Measurements from ENCODE around the gene TBX3.

TBX3 gene

DNA sequence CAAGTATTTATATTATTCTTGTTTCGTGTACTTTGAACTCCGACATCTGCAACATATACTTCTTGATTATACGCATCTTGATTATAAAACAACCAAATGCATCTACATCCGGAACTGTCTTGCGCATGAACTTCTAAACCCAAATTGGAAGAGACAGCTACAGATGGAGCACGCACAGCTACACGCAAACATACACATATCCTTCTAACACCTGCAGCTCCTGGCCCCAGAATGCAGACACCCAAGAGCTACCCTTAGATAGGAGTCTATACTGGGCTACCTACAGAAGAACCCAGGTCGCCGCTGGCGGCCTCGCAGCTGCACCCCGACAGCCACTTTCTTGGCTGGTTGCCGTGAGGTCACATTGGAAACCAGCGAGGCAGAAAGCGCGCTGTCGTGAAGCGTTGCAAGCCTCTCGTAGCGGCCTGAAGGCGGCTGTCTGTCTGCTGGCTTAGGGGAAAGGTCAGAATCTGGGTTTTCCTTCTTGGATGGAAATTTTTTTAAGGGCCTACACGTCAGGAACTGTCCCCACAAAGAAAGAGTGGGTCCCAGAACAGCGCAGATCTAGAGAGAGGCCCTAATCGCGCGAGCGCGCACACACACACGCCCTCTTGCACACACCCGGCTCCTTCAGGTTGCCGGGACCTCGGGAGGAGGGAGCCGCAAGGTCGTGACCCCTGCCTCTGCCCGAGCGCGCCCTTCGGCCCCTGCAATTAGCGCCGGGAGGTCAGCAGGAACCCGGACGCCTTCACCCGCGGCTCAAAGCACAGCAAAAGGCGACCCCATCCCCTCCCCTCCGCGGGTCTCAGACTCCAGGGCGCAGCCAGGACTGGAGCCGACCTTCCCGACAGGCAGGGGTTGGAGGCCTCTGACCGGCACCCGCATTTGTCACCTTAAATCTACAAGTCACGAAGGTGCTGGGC lies 17.0 kb downstream of the TBX3 start:
- DNase-seq, result no peak

DNA sequence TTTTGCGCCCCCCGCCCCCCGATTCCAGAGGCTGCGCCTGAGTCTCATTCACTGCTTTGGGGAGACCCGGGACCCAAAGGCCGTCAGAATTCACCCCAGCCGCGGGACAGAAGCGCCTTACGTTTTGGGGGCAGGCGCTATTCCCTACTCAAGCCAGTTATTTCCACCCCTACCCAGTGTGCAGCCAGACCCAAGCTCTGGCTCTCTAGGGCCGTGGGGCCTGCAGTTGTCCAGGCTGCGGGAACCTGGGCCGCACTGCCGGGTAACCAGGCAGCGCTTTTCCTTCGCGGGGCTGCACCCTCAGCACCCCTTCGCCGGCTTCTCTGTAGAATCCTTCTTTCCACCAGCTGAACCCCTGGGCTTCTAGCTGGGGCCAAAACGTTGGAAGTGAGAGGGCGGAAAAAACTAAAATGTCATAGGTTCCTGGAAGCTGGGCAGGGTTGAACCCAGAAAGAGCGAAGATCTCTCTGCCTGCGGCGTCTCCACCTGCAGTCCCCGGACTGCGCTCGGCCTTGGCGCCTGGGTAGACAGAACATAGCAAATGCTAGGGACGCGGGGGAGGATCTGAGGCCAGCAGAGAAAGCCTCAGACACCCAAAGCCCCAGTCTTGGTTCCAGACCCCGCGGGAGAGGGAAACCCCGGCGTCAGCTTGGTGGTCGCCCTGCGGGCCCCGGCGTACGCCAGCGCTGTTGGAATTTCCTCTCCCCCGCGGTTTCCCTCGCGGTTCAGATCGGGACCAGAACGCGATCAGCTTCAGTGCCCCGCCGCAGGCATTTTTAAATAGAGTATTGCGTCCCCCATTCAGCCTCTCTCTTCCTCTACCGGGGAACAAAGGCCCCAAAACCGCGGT lies 18.3 kb downstream of the TBX3 start:
- DNase-seq, result no peak

DNA sequence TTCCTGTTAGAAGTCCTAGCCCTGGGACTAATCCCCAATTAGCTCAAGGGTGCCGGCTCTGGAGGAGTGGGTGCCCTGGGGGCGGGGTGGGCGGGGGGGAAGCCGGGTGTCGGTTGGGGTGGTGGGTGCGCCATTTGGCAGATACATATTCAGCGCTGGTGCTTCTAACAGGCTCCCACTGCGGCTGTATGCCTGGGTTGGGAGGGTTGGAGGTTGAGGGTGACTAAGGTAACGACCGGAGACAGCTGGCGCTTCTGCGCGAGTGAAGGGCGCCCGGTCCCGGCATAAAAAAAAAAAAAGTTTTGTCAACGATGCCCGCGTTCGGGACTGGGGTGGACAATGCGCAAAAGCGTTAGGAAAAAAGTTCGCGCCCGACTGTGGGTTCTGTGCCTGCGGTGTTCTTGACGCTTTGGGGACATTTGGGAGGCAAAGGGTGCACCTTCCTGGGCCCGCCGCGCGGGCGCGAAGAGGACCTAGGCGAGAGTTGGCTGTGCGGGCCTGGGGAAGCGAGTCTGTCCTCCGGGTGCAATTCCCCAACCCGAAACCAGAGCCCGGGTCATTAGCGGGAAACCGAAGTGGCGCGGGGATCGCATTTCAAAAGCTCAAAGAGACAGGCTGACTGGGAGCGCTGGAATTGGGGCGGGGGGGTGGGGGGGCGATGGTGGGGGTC lies 19.2 kb downstream of the TBX3 start:
- DNase-seq, result no peak

- peak; percentile 49 for DNase-seq
These were observed 21.3 kb downstream of the TBX3 start for GRCh38 chr12:114662512-114663177.

GRCh38 chr12:114661245-114661644 lies 22.7 kb downstream of the TBX3 start:
- no peak for DNase-seq

DNA sequence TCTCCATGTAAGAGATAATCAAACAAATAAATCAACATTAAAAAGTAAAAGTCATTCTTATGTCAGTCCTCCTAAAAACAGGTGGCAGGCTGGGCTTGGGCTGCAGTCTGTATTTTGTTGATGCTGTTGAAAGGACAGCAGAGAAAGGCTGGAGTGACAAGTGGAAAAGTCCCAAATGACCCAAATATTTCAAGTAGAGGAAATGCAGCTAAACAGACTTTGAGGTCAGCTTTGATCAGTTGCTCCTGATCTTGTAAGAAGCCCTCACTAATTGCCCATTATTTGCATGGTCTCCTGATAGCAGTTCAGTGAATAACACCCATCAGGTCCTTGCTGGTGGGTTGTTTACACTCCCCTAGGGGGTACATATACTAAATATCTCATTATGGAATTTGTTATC lies 24.9 kb downstream of the TBX3 start:
- DNase-seq, result no peak

GRCh38 chr12:114658002-114658441 lies 26.0 kb downstream of the TBX3 start:
- no peak for DNase-seq

DNA sequence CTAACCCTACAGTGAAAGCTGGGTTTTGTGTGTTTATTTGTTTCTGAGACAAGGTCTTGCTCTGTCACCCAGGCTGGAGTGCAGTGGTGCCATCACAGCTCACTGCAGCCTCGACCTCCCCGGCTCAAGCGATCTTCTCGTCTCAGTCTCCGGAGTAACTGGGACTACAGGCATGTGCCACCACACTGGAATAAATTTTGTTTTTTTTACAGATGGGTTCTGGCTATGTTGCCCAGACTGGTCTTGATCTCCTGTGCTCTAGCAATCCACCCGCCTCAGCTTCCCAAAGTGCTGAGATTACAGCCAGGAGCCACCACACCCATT lies 26.4 kb downstream of the TBX3 start:
- DNase-seq, result no peak

- no peak for DNase-seq
These were observed 26.9 kb downstream of the TBX3 start for GRCh38 chr12:114656906-114657596.

DNA sequence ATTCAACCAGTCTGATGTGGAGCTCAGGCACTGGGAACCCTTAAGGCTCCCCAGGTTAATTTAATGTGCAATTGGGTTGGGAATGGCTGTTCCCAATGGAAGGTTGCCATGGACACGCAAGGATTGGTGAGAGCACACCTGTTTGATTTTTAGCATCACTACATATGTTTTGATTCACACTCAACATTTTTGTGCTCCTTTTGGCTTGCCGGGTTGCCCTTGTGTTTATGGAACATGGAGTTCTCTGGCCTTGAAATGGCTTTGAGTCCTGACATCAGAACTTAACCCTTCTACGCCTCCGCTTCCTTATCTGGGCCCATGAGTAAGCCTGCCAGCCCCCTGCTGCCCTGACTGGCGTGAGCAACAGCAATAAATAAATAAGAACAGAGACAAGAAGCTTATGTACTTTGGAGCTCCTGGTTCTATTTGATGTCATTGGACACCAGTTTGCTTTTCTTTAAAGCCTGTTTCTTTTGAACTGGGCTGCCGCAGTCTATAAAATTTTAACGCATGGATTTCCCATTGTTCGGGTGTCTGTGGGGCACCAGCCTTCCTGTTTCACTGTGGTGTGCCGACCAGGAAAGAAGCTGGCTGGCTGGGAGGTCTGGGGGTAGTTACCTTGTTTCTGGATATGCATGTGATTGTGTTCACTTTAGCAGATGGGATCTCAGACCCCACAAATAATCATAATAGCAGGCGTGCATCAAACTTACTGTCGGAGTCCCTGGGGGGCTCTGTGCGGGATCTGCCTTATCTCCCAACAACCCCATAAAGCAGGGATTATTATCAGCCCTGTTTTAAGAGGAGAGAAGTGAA lies 27.8 kb downstream of the TBX3 start:
- no peak for DNase-seq

- DNase-seq, result no peak
These were observed 34.4 kb downstream of the TBX3 start for GRCh38 chr12:114649585-114649984.

DNA sequence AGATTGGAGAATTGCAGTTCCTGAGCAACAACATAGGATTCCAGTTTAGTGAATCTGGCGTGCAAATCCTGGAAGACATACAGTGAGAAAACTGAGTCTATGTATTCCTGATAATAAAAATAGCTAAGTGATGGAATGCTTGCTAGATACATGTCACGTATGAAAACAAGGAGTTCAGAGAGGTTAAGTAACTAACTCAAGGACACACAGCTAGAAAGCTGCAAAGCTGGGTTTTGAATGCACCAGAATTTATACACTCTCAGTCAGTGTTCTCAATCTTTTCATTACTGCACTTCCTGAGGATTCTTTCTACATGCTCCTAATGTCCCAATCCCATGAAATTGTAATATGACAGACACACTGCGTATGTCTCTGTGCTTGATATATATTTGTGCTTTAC lies 35.3 kb downstream of the TBX3 start:
- no peak for DNase-seq

DNA sequence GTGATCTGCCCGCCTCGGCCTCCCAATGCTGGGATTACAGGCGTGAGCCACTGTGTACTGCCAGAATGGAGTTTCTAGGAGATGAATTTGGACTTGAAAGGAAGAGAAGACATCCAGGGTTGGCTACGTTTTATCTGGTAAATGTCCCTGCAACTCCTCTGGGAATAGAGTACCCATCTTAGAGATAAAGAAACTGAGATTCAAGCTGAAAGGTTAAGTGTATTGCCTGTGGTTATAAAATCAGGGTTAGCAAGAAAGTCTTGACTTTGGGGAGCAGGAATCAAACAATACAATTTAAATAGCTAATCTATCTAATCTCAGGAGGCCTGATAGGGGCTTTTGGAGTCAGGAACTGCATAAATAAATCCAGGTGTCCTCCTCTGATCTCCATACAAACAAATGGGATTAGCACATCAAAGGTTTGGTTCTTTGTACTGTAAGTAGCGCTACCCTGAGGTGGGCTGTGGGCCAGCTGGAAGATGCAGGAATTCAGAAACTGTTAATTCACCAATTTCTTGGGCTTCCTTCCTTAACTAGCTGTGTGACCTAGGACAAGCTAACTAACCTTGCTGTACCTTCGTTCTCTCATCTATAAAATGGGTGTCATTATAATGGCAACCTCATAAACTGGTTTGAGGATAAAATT lies 45.1 kb downstream of the TBX3 start:
- no peak for DNase-seq

DNA sequence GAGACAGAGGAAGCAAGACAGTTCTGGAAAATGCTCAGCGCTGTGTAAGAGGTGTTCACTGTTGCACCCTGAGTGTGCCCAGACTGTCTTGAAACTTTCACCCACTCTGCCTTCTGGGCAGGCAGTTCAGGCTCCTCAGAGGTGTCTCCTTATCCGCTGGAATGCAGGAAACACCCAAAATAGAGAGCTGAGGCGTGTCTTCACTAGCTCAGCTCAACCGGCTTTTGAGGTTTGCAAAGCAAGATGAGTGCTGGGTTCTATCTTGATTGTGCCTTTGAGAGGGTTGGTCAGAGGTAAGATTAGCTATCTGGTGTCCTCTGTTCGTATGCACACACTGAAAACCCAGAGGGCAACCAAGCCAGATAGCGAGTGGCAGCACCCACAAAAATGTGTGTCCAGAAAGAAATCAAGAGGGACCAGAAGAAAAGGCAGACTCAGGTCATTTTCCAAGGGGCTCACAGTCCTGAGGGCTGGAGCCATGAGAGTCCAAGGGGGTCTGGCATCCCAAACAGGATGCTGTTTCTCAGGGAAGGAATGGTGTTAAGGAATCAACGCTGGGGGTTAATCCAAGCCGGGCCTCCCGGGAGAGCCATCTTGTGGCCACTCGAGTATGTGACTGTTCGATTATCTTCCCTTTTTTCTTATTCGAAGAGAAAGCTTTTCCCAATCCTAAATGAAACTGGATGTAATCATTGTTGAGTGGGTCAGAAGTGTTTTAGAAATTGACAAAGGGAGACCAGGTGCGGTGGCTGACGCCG lies 47.1 kb downstream of the TBX3 start:
- DNase-seq, result no peak

DNA sequence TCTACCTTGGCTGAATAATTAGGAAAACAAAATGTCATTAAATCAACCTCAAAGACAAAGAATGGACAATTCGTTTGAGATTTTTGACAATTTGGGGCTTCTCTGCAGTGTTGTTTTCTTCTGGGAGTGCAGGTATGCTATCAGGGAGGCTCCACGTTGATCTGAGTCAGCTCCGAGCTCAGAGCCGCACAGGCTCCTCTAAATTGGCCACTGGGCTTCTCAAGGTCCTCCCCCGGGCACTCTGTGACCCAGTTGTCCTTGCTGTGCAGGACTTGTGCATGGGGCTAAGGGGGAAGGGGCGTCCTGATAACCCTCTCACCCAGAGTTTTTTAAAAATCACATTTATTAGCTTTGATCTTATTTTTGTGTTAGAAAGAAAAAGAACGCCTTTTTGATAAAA lies 52.7 kb downstream of the TBX3 start:
- no peak for DNase-seq

DNA sequence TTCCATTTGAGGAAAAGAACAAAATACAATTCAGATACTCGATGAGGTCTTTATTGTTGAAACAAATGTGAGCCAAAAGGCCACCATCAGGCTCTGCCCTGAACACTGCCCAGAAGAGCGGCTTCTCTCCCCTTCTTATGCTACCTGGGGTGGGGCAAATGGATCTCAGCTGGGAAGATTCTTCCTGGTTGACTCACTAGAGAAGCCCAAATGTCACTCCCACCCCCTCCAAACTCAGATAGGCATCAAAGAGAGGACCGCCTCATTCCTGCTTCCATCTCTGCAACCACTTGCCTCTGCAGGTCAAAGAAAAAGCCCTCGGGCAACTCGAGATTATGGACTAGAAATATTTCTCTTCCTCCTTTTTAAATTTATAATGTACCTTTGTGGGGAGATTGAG lies 55.8 kb downstream of the TBX3 start:
- DNase-seq, result no peak

- no peak for DNase-seq
These were observed 56.6 kb downstream of the TBX3 start for GRCh38 chr12:114627393-114627792.

GRCh38 chr12:114625294-114625851 lies 58.6 kb downstream of the TBX3 start:
- DNase-seq, result no peak

GRCh38 chr12:114623737-114624136 lies 60.2 kb downstream of the TBX3 start:
- DNase-seq, result no peak

All from NCI-H1694 (cell line).